ENCODE results near the gene NUDT13. TPM values are rescaled to one million over a fixed set of nuclear protein-coding genes. Genes with fewer than 3 reads are reported as not detected.

NUDT13 gene
- total and polyA plus RNA-seq, 12 donors: 1.4 to 11.0 (median 4.0) TPM

DNA sequence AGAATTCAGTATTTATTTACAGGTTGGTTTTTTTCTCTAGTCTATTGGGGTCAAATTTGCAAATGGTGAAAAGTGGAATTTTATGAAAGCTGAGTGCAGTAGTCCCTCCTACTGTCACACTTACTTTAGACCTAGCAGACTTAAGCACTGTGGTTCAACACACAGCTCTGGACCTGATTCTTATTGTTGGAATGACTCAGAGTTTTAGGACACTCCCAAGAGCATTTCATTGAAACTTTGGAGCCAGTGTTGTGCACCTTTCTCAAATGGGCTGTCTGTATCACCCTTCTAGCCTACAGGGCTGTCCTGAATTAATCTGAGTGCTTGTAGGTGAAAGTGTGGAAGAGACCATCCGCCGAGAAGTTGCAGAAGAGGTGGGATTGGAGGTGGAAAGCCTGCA is 16.1 kb downstream of the NUDT13 start:
- Histone ChIP-seq H3K27ac (no peak overlapping the region), H3K36me3 (peaks cover 0 to 100% (median 41%) of the 10 kb centered on the region in 9 donors), H3K27me3 (no peaks in the 10 kb centered on the region), H3K4me3 (no peak overlapping the region), H3K4me1 (no peaks in the 10 kb centered on the region), H3K9me3 (no peaks in the 10 kb centered on the region)
- 97 to 100% methylated on average over 2 of the region's 2 CpGs for WGBS, 2 donors
- DNase-seq: no peak
- intact Hi-C loops (cut with DNase I): no loop called here
- ATAC-seq: no peak
- TF ChIP-seq, protein P1, sequence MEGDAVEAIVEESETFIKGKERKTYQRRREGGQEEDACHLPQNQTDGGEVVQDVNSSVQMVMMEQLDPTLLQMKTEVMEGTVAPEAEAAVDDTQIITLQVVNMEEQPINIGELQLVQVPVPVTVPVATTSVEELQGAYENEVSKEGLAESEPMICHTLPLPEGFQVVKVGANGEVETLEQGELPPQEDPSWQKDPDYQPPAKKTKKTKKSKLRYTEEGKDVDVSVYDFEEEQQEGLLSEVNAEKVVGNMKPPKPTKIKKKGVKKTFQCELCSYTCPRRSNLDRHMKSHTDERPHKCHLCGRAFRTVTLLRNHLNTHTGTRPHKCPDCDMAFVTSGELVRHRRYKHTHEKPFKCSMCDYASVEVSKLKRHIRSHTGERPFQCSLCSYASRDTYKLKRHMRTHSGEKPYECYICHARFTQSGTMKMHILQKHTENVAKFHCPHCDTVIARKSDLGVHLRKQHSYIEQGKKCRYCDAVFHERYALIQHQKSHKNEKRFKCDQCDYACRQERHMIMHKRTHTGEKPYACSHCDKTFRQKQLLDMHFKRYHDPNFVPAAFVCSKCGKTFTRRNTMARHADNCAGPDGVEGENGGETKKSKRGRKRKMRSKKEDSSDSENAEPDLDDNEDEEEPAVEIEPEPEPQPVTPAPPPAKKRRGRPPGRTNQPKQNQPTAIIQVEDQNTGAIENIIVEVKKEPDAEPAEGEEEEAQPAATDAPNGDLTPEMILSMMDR (IDR thresholded peaks at IDR 0.05): no peak

DNA sequence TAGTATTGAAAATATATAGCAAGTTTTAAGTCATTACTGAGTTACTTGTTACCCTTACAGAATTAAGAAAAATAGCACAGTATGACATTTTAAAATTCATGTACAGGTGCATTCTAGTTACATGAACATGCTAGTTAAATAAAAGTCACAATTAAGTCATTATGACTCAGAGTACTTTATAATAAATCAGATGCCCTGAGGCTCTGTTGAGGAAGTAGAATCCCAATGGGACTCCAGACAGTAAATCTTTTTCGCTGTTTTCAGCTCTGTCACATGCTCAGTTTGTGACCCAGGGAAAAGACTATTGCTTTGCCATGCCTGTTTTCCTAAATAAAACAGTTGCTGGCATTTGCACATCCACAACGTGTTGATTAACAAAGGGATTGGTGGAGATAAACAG is 21.0 kb downstream of the NUDT13 start:
- Histone ChIP-seq H3K4me1 (peaks cover 0 to 15% (median 0%) of the 10 kb centered on the region in 9 donors), H3K9me3 (no peaks in the 10 kb centered on the region), H3K36me3 (peaks cover 0 to 100% (median 66%) of the 10 kb centered on the region in 9 donors), H3K27ac (no peak overlapping the region), H3K4me3 (no peak overlapping the region), H3K27me3 (no peaks in the 10 kb centered on the region)
- intact Hi-C loops (cut with DNase I): loop anchor here in 1 of 10 donors (10.0 kb wide), 1 partner anchor 96 kb away; no protein-coding TSS in a partner anchor
- ATAC-seq (no peak), DNase-seq (no peak)
- TF ChIP-seq, protein P1 (IDR thresholded peaks at IDR 0.05): no peak
- 45 to 64% methylated on average over 2 of the region's 2 CpGs for WGBS, 2 donors

DNA sequence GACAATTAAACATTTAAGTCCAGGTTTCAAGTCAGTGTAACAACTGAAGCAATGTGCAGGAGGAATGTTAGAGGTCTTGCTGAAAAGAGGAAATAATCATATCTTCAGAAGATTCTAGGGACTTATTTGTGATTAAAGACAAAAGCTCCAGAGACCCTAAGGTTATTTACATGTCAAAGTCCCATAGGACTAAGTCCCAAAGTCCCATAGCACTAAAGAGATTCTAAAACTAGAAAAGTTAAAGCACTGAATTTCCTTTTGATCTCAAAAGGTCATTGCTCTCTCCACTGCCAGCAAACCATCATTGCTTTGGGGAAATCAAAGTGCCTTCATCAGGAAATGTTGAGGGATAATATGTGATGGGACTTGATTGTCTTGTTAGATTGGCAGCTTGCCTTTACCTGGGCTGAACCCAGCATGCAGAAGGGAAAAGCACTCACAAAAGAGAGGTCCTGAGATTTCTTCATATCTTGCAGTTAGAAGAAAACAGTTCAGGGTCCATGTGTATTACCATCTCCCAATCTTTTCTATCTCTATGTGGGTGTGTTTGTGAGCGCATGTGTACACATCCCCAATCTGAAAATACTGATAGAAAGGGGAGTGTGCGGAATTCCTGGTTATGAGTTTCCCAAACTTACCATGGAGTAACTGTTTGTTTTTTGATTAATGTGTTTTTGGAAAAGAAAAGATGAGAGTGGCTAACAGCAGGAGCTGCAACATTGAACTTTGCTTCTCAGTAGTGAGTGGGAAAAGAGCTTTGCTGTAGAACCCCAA is 21.8 kb downstream of the NUDT13 start:
- H3K9me3 ChIP-seq: no peaks in the 10 kb centered on the region
- intact Hi-C loops (cut with DNase I): loop anchor here in 1 of 10 donors (10.0 kb wide), 1 partner anchor 97 kb away; no protein-coding TSS in a partner anchor

DNA sequence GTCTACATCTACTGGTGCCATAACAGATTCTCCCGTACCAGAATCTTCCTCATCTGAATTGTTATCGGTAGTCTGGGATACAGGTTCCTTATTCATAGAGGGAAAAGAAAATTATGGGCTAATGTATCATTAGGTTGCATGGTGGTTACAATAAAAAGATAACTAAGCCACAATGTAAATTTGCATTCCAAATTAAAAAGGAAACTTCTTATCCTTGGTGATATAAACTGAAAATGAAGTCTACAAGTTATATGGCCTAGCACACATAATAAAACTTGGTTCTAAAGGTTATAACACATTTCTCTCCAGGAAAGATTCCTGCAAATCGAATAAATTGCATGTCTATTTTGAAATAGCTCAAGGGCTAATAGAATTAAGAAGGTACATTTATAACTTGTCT is 24.5 kb downstream of the NUDT13 start:
- TF ChIP-seq, protein P1 (IDR thresholded peaks at IDR 0.05): no peak
- Histone ChIP-seq H3K4me1 (peaks cover 0 to 15% (median 0%) of the 10 kb centered on the region in 9 donors), H3K36me3 (peaks cover 0 to 100% (median 83%) of the 10 kb centered on the region in 9 donors), H3K4me3 (no peak overlapping the region), H3K9me3 (no peaks in the 10 kb centered on the region), H3K27ac (no peak overlapping the region), H3K27me3 (no peaks in the 10 kb centered on the region)
- ATAC-seq: no peak
- intact Hi-C loops (cut with DNase I): loop anchor here in 1 of 10 donors (10.0 kb wide), 1 partner anchor 100 kb away; no protein-coding TSS in a partner anchor
- DNase-seq: no peak
- 93 to 97% methylated on average over 3 of the region's 3 CpGs for WGBS, 2 donors

More for the DNA sequence above, 21.8 kb downstream of the NUDT13 start:
- no peak for DNase-seq
- no peaks in the 10 kb centered on the region for H3K27me3 ChIP-seq
- 93 to 97% methylated on average over 2 of the region's 2 CpGs for WGBS, 2 donors
- no peak for ATAC-seq
- H3K36me3 ChIP-seq: peaks cover 0 to 100% (median 66%) of the 10 kb centered on the region in 9 donors
- no peak overlapping the region for H3K27ac ChIP-seq
- H3K4me3 ChIP-seq: no peak overlapping the region
- peaks cover 0 to 15% (median 0%) of the 10 kb centered on the region in 9 donors for H3K4me1 ChIP-seq
- TF ChIP-seq, protein P1 (IDR thresholded peaks at IDR 0.05): no peak
